CD14-positive monocyte (primary cell): Measurements from ENCODE around the gene GLTP. TPM values are rescaled to one million over a fixed set of nuclear protein-coding genes. Genes with fewer than 3 reads are reported as not detected.

Experiments used
- DNase-seq, 3 donors: peaks; one replicate each; pipeline ENCODE4 v3.0.0-alpha.2; 2011 to 2022
- H2AFZ ChIP-seq: 2 replicates; pipeline ENCODE4 v1.6.0; 2012; ENCODE audit warnings: mild to moderate bottlenecking, low read depth, low read length, inconsistent platforms; ENCODE audit not compliant: insufficient read depth, poor library complexity, severe bottlenecking
- H3K27ac ChIP-seq, 2 donors: 1 replicate in 1 of 2; 2 replicates in 1 of 2; pipeline ENCODE4 v1.5.1; 2012 to 2013; ENCODE audit warnings: low read length in 2 of 2, control low read depth in 1 of 2, inconsistent platforms in 1 of 2, low read depth in 1 of 2, mild to moderate bottlenecking in 1 of 2
- H3K27me3 ChIP-seq, 2 donors: one replicate each; pipeline versions ENCODE4 v1.6.0 to v1.6.1; 2011 to 2013; ENCODE audit warnings: low read length in 2 of 2; ENCODE audit not compliant: control insufficient read depth in 2 of 2, insufficient read depth in 2 of 2
- H3K36me3 ChIP-seq, 2 donors: replicated peaks in 1 of 2; 1 replicate in 1 of 2; 2 replicates in 1 of 2; pipeline versions ENCODE4 v1.5.1 to v1.6.1; 2012 to 2013; ENCODE audit warnings: low read length in 2 of 2, control low read depth in 1 of 2, inconsistent platforms in 1 of 2, mild to moderate bottlenecking in 1 of 2; ENCODE audit not compliant: insufficient read depth in 2 of 2, control insufficient read depth in 1 of 2
- H3K4me1 ChIP-seq, 2 donors: 1 replicate in 1 of 2; 2 replicates in 1 of 2; pipeline versions ENCODE4 v1.5.1 to v1.6.1; 2012 to 2013; ENCODE audit warnings: low read length in 2 of 2, control low read depth in 1 of 2, inconsistent platforms in 1 of 2, mild to moderate bottlenecking in 1 of 2, moderate library complexity in 1 of 2; ENCODE audit not compliant: insufficient read depth in 2 of 2, control insufficient read depth in 1 of 2
- H3K4me2 ChIP-seq: replicated peaks from 2 replicates; pipeline ENCODE3; 2012; ENCODE audit warnings: low read length, moderate library complexity, mild to moderate bottlenecking; ENCODE audit not compliant: poor library complexity, severe bottlenecking; ENCODE audit errors: extremely low read depth
- H3K4me3 ChIP-seq, 3 experiments: fragments of 200-600 bp in 1 of 3; sonication (generic) in 1 of 3; replicated peaks in 1 of 3; 1 replicate in 2 of 3; 2 replicates in 1 of 3; pipeline ENCODE4 v1.5.1; 2011 to 2013; ENCODE audit warnings: low read length in 3 of 3, mild to moderate bottlenecking in 3 of 3, control low read depth in 2 of 3, low read depth in 2 of 3, inconsistent platforms in 1 of 3, moderate library complexity in 1 of 3
- H3K79me2 ChIP-seq: 2 replicates; pipeline ENCODE4 v1.6.0; 2012; ENCODE audit warnings: mild to moderate bottlenecking, control low read depth, inconsistent platforms, low read length, moderate library complexity; ENCODE audit not compliant: insufficient read depth
- H3K9ac ChIP-seq: 2 replicates; pipeline ENCODE4 v1.6.0; 2017; ENCODE audit warnings: low read length, mild to moderate bottlenecking; ENCODE audit not compliant: insufficient read depth, poor library complexity, severe bottlenecking
- H3K9me3 ChIP-seq, 2 donors: replicated peaks in 1 of 2; 1 replicate in 1 of 2; 2 replicates in 1 of 2; pipeline versions ENCODE4 v1.5.1 to v1.6.1; 2012 to 2013; ENCODE audit warnings: low read length in 2 of 2, control low read depth in 1 of 2; ENCODE audit not compliant: control insufficient read depth in 1 of 2, insufficient read depth in 1 of 2
- H4K20me1 ChIP-seq: 2 replicates; pipeline ENCODE4 v1.6.0; 2012; ENCODE audit warnings: mild to moderate bottlenecking, low read length, control low read depth, moderate library complexity; ENCODE audit not compliant: insufficient read depth
- H3K27ac Mint-ChIP-seq, 7 donors: one replicate each; pipeline ENCODE4 v1.8.0; 2020; ENCODE audit warnings: mild to moderate bottlenecking in 7 of 7, mixed read lengths in 7 of 7, moderate library complexity in 6 of 7, inconsistent platforms in 2 of 7
- H3K27me3 Mint-ChIP-seq, 3 donors: one replicate each; pipeline ENCODE4 v1.8.0; 2021 to 2022; ENCODE audit warnings: low read depth in 3 of 3, mild to moderate bottlenecking in 3 of 3, mixed read lengths in 3 of 3, moderate library complexity in 3 of 3, inconsistent platforms in 1 of 3
- H3K36me3 Mint-ChIP-seq, 2 donors: one replicate each; pipeline ENCODE4 v1.8.0; 2020; ENCODE audit warnings: mixed read lengths in 2 of 2, inconsistent platforms in 1 of 2, mild to moderate bottlenecking in 1 of 2
- H3K4me1 Mint-ChIP-seq: one replicate; pipeline ENCODE4 v1.8.0; 2020; ENCODE audit warnings: mild to moderate bottlenecking, mixed read lengths
- H3K4me3 Mint-ChIP-seq, 2 donors: one replicate each; pipeline ENCODE4 v1.8.0; 2020; ENCODE audit warnings: mild to moderate bottlenecking in 2 of 2, mixed read lengths in 2 of 2, moderate library complexity in 1 of 2
- H3K9me3 Mint-ChIP-seq, 7 donors: one replicate each; pipeline ENCODE4 v1.8.0; 2020 to 2022; ENCODE audit warnings: mixed read lengths in 7 of 7, mild to moderate bottlenecking in 6 of 7, moderate library complexity in 6 of 7, inconsistent platforms in 2 of 7
- WGBS: methylation state at CpG from one replicate; pipeline ENCODE4 v1.1.5; 2013; ENCODE audit warnings: missing lambda C conversion rate; ENCODE audit not compliant: insufficient coverage; 5-methylcytosine and 5-hydroxymethylcytosine counted together
- intact Hi-C, 2 donors: fragments of 100-400 bp; cut with micrococcal nuclease; formaldehyde crosslinking; loops; one replicate each; pipeline versions ENCODE4 v1.15.0 to v1.15.1; 2023
- polyA plus RNA-seq, 3 donors: library from polyadenylated mRNA; depleted of rRNA in 1 of 3; unstranded in 2 of 3; stranded (reverse) in 1 of 3; fragments of 300-500 nt in 2 of 3; fragments of >200 nt in 1 of 3; fragmentation: Illumina TruSeq in 2 of 3; gene quantifications; 1 replicate in 2 of 3; 2 replicates in 1 of 3; pipeline ENCODE4 v1.2.3, GENCODE V29; 2012 to 2021
- TF ChIP-seq, protein P1 (sequence below): fragments of 200-600 bp; IDR thresholded peaks from one replicate; pipeline ENCODE4 v1.8.0; 2022; ENCODE audit warnings: antibody characterized with exemption, mild to moderate bottlenecking

The GLTP gene
- polyA plus RNA-seq, 3 donors: 46.2 to 65.9 (median 51.7) TPM

DNA sequence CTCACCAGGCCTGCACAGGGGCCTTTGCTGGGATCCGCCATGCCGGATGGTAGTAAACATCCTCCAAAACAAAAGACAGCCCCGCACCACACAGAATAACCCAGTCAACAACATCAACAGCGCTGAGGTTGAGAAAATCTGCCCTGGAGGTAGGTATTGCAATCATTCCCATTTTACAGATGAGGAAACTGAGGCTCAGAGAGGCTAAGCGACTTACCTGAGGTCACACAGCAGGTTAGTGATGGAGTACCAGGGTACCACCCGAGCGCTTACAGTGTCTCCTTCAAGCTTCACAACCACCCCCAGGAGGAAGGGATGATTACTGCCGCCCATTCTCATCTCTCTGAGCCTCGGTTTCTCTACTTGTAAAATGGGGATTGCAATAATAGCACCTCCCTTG is 62.1 kb downstream of the GLTP start:
- Histone ChIP-seq H3K9me3 (no peaks in the 10 kb centered on the region), H2AFZ (no peak overlapping the region), H3K9ac (no peak overlapping the region), H4K20me1 (no peaks in the 10 kb centered on the region), H3K4me3 (no peak overlapping the region), H3K27me3 (no peaks in the 10 kb centered on the region), H3K4me2 (no peak overlapping the region), H3K4me1 (peaks cover 21% of the 10 kb centered on the region in 2 donors), H3K27ac (no peak overlapping the region), H3K36me3 (no peaks in the 10 kb centered on the region), H3K79me2 (no peaks in the 10 kb centered on the region)
- intact Hi-C loops: no loop called here
- Mint-ChIP-seq H3K4me1 (peaks cover 29% of the 10 kb centered on the region), H3K4me3 (no peak overlapping the region), H3K36me3 (peaks cover 0 to 4% of the 10 kb centered on the region in 2 donors), H3K9me3 (no peaks in the 10 kb centered on the region), H3K27ac (peak overlapping the region in 3 of 7 donors; percentile 3 to 64 (median 14)), H3K27me3 (peaks cover 7 to 10% (median 10%) of the 10 kb centered on the region in 3 donors)
- TF ChIP-seq, protein P1, sequence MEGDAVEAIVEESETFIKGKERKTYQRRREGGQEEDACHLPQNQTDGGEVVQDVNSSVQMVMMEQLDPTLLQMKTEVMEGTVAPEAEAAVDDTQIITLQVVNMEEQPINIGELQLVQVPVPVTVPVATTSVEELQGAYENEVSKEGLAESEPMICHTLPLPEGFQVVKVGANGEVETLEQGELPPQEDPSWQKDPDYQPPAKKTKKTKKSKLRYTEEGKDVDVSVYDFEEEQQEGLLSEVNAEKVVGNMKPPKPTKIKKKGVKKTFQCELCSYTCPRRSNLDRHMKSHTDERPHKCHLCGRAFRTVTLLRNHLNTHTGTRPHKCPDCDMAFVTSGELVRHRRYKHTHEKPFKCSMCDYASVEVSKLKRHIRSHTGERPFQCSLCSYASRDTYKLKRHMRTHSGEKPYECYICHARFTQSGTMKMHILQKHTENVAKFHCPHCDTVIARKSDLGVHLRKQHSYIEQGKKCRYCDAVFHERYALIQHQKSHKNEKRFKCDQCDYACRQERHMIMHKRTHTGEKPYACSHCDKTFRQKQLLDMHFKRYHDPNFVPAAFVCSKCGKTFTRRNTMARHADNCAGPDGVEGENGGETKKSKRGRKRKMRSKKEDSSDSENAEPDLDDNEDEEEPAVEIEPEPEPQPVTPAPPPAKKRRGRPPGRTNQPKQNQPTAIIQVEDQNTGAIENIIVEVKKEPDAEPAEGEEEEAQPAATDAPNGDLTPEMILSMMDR: no peak
- WGBS: no CpG with 5 or more reads among the region's 9 CpGs
- DNase-seq: no peak

DNA sequence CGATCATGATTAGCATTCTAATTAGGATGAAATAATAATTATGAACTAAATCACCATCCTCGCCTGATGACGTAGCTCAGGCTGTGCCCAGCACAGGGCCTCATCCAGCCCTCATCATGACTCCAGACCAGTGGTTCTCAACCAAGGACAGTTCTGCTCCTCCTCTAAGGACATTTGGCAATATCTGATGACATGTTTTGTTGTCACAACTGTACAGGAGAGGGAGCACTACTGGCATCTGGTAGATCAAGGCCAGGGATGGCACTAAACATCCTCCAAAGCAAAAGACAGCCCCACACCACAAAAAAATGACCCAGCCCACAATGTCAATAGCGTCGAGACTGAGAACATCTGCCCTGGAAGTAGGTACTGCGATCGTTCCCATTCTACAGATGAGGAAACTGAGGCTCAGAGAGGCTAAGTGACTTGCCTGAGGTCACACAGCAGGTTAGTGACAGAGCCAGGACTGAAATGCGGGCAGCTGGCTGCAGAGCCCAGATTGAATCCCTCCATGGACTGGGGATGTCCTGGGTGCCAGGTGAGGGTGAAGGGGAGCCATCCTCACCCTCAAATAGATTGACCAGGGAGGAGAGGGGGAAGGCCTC is 62.6 kb downstream of the GLTP start:
- Mint-ChIP-seq H3K4me1 (peaks cover 24% of the 10 kb centered on the region), H3K27ac (peak overlapping the region in 6 of 7 donors; percentile 3 to 80 (median 50)), H3K27me3 (peaks cover 7 to 10% (median 8%) of the 10 kb centered on the region in 3 donors), H3K4me3 (peak overlapping the region in 1 of 2 donors; percentile 50), H3K9me3 (no peaks in the 10 kb centered on the region), H3K36me3 (peaks cover 0 to 4% of the 10 kb centered on the region in 2 donors)
- Histone ChIP-seq H4K20me1 (no peaks in the 10 kb centered on the region), H3K9me3 (no peaks in the 10 kb centered on the region), H3K27me3 (no peaks in the 10 kb centered on the region), H2AFZ (no peak overlapping the region), H3K27ac (no peak overlapping the region), H3K4me2 (no peak overlapping the region), H3K79me2 (no peaks in the 10 kb centered on the region), H3K9ac (no peak overlapping the region), H3K4me1 (peaks cover 16 to 19% of the 10 kb centered on the region in 2 donors), H3K4me3 (no peak overlapping the region), H3K36me3 (no peaks in the 10 kb centered on the region)
- peak; percentile 40 to 50 (median 50) for DNase-seq
- intact Hi-C loops: no loop called here
- TF ChIP-seq, protein P1: peak; percentile 27
- WGBS: 95% methylated on average over 4 of the region's 8 CpGs
